G401.6 (cell line): ENCODE measurements around the gene XKRX.

Experiments used
- FAIRE-seq: peaks from 2 replicates; lab custom pipeline; 2012; peaks lifted over from hg19 to GRCh38; lab: Jason Lieb, UNC

Gene XKRX

GRCh38 chrX:100928660-100929613 is at the start of gene XKRX:
Gene XKRX, minus strand, starts transcription at chrX:100928917. Its CDS starts 613 bp downstream, at chrX:100928304.
- no peak for FAIRE-seq

GRCh38 chrX:100976211-100976610 is 47.5 kb upstream of the XKRX start:
- FAIRE-seq: no peak

GRCh38 chrX:100975212-100975611 is 46.5 kb upstream of the XKRX start:
- no peak for FAIRE-seq

GRCh38 chrX:100973411-100973810 is 44.7 kb upstream of the XKRX start:
- no peak for FAIRE-seq

GRCh38 chrX:100969936-100970335 is 41.2 kb upstream of the XKRX start:
- FAIRE-seq: no peak

- no peak for FAIRE-seq
These were observed 40.7 kb upstream of the XKRX start, which contains the start of gene ARL13A for GRCh38 chrX:100969408-100969807. Gene ARL13A, plus strand, starts transcription at chrX:100969708. Its CDS starts 3,982 bp downstream, at chrX:100973690.

GRCh38 chrX:100964362-100964761 is 35.6 kb upstream of the XKRX start:
- no peak for FAIRE-seq

GRCh38 chrX:100962811-100963210 is 34.1 kb upstream of the XKRX start:
- FAIRE-seq: no peak

GRCh38 chrX:100948557-100948956 is 19.8 kb upstream of the XKRX start:
- FAIRE-seq: no peak

- FAIRE-seq: no peak
These were observed 17.7 kb upstream of the XKRX start for GRCh38 chrX:100946299-100946927.

GRCh38 chrX:100944601-100945000 is 15.9 kb upstream of the XKRX start:
- no peak for FAIRE-seq

- FAIRE-seq: no peak
These were observed 10.6 kb upstream of the XKRX start for GRCh38 chrX:100939333-100939732.

GRCh38 chrX:100935767-100936166 is 7.0 kb upstream of the XKRX start:
- no peak for FAIRE-seq

- no peak for FAIRE-seq
These were observed 3.2 kb upstream of the XKRX start for GRCh38 chrX:100931925-100932285.

- FAIRE-seq: no peak
These were observed 2.7 kb upstream of the XKRX start for GRCh38 chrX:100931218-100931924.

- FAIRE-seq: no peak
These were observed 2.3 kb downstream of the XKRX start for GRCh38 chrX:100926453-100926852.

GRCh38 chrX:100924375-100924774 is 4.3 kb downstream of the XKRX start:
- FAIRE-seq: no peak

- FAIRE-seq: no peak
These were observed 13.2 kb downstream of the XKRX start for GRCh38 chrX:100915562-100915961.

- FAIRE-seq: no peak
These were observed 15.6 kb downstream of the XKRX start for GRCh38 chrX:100913111-100913510.

GRCh38 chrX:100911731-100912130 is 17.0 kb downstream of the XKRX start:
- no peak for FAIRE-seq

- no peak for FAIRE-seq
These were observed 23.1 kb downstream of the XKRX start for GRCh38 chrX:100905620-100906019.

- no peak for FAIRE-seq
These were observed 24.3 kb downstream of the XKRX start for GRCh38 chrX:100904433-100904832.
